Ectodermal cell (in vitro differentiated cells): ENCODE measurements around the gene RAD17.
"Not testable (repeated sequence)": the region's sequence is repeated elsewhere in the genome, so short reads cannot be mapped to it uniquely, and the experiment has no call there.

Source experiments
- H3K27ac ChIP-seq: 2 replicates; pipeline ENCODE4 v1.7.0; 2013; ENCODE audit warnings: mild to moderate bottlenecking, low read depth, low read length; ENCODE audit not compliant: insufficient read depth, poor library complexity, severe bottlenecking
- H3K27me3 ChIP-seq: 2 replicates; pipeline ENCODE4 v1.7.0; 2013; ENCODE audit warnings: mild to moderate bottlenecking, low read length; ENCODE audit not compliant: insufficient read depth, control insufficient read depth, poor library complexity, severe bottlenecking
- H3K36me3 ChIP-seq: one replicate; pipeline ENCODE4 v1.7.0; 2013; ENCODE audit warnings: low read length; ENCODE audit not compliant: control insufficient read depth, insufficient read depth
- H3K4me1 ChIP-seq: one replicate; pipeline ENCODE4 v1.7.0; 2013; ENCODE audit warnings: low read length; ENCODE audit not compliant: control insufficient read depth, insufficient read depth
- H3K4me3 ChIP-seq: 2 replicates; pipeline ENCODE4 v1.7.0; 2013; ENCODE audit warnings: low read depth, low read length, control low read depth; ENCODE audit not compliant: insufficient read depth
- H3K9me3 ChIP-seq: 2 replicates; pipeline ENCODE4 v1.7.0; 2013; ENCODE audit warnings: mild to moderate bottlenecking, low read length, moderate library complexity; ENCODE audit not compliant: control insufficient read depth
- WGBS, 2 experiments: methylation state at CpG; one replicate each; pipeline ENCODE4 v1.1.7; 2013; ENCODE audit warnings: missing lambda C conversion rate in 2 of 2; 5-methylcytosine and 5-hydroxymethylcytosine counted together

The RAD17 gene

GRCh38 chr5:69455428-69455988 is 85.9 kb downstream of the RAD17 start:
- not testable (repeated sequence) for H3K27ac ChIP-seq, H3K36me3 ChIP-seq, H3K4me1 ChIP-seq, H3K4me3 ChIP-seq, H3K27me3 ChIP-seq, H3K9me3 ChIP-seq
- 93% methylated on average over 7 of the region's 7 CpGs for WGBS, 2 experiments

- H3K4me1 ChIP-seq, result no peaks in the 10 kb centered on the region
- H3K27ac ChIP-seq, result no peak overlapping the region
- no peaks in the 10 kb centered on the region for H3K27me3 ChIP-seq
- no peaks in the 10 kb centered on the region for H3K9me3 ChIP-seq
- no peaks in the 10 kb centered on the region for H3K36me3 ChIP-seq
- WGBS, 2 experiments, result 86 to 96% methylated on average over 1 of the region's 1 CpG
- no peak overlapping the region for H3K4me3 ChIP-seq
Measured at GRCh38 chr5:69462170-69462569, 92.6 kb downstream of the RAD17 start.
